GM10266 (cell line): Measurements from ENCODE around the gene SNRNP35.
"Not testable (repeated sequence)": the region's sequence is repeated elsewhere in the genome, so short reads cannot be mapped to it uniquely, and the experiment has no call there.

ENCODE experiments used
- DNase-seq: peaks from one replicate; pipeline ENCODE4 v3.0.0; 2012; ENCODE audit errors: extremely low spot score
- TF ChIP-seq, protein P1 (sequence below): IDR thresholded peaks from 2 replicates; pipeline ENCODE4 v1.5.1; 2012; ENCODE audit warnings: mild to moderate bottlenecking, low read depth; ENCODE audit not compliant: control insufficient read depth, insufficient read depth; ENCODE audit errors: missing control alignments

The SNRNP35 gene

DNA sequence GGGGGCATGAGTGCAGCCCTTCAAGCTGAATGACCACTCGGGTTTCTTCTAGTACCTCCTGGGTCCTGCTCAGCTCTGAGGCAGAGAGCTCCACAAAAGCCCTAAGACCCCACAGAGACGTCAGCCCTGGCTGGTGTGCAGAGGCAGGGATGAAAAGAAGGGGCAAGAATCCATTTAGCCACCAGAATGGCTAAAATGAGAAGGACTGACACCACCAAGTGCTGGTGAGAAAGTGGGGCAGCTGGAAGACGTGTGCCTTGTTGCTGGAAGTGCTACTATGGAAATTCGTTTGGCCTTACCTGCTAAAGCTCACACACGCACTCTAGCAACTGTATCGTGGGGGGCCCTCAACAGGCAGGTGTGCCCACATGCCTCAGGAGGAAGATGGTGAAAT lies 48.9 kb downstream of the SNRNP35 start:
- DNase-seq = no peak
- TF ChIP-seq, protein P1, sequence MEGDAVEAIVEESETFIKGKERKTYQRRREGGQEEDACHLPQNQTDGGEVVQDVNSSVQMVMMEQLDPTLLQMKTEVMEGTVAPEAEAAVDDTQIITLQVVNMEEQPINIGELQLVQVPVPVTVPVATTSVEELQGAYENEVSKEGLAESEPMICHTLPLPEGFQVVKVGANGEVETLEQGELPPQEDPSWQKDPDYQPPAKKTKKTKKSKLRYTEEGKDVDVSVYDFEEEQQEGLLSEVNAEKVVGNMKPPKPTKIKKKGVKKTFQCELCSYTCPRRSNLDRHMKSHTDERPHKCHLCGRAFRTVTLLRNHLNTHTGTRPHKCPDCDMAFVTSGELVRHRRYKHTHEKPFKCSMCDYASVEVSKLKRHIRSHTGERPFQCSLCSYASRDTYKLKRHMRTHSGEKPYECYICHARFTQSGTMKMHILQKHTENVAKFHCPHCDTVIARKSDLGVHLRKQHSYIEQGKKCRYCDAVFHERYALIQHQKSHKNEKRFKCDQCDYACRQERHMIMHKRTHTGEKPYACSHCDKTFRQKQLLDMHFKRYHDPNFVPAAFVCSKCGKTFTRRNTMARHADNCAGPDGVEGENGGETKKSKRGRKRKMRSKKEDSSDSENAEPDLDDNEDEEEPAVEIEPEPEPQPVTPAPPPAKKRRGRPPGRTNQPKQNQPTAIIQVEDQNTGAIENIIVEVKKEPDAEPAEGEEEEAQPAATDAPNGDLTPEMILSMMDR = no peak

DNA sequence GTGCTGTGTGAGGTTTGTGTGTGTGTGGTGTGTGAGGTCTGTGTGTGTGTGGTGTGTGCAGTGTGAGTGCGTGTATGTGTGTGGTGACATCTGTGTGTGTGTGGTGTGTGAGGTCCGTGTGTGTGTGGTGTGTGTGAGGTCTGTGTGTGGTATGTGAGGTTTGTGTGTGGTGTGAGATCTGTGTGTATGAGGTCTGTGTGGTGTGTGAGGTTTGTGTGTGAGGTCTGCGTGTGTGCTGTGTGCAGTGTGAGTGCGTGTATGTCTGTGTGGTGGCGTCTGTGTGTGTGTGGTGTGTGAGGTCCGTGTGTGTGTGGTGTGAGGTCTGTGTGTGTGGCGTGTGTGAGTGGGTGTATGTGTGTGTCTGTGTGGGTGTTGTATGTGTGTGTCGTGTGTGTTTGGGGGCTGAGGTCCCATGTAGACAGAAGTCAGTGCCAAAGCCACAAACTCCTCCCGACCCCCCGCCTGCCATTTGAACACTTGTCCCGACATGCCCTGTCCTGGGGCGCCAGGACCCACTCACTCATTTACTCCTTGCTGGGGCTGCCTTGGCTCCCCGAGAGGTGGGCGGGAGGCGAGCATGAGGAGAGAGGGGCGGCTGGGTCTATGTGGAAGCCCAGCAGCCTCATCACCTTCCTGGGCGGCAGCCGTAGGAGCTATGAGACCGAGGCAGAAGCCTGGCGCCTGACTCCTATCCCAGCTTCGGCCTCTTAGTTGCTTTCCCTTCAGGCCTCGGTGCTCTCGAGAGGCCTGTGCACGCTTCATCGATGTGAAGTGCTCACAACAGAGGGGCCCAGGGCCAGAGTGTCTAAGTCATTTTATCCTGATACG lies 55.1 kb downstream of the SNRNP35 start:
- no peak for DNase-seq
- TF ChIP-seq, protein P1 = no peak

DNA sequence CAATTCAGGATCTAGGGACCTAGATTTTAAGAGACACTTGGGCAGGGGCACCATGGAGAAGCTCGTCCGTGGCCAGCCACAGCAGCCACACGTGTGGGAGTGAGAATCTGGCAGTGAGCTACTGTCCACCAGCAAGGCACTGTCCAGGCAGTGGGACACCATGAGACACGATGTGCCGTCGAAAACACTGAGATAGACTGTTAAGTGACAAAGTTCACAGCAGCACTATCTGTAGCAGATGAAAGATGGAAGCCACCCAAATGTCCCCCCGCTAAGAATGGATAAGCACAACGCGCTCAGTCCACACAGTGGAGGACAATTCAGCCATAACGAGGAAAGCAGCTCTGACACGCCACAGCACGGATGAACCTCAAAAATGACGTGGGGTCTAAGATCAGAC lies 55.9 kb downstream of the SNRNP35 start:
- DNase-seq = no peak
- TF ChIP-seq, protein P1 = no peak

DNA sequence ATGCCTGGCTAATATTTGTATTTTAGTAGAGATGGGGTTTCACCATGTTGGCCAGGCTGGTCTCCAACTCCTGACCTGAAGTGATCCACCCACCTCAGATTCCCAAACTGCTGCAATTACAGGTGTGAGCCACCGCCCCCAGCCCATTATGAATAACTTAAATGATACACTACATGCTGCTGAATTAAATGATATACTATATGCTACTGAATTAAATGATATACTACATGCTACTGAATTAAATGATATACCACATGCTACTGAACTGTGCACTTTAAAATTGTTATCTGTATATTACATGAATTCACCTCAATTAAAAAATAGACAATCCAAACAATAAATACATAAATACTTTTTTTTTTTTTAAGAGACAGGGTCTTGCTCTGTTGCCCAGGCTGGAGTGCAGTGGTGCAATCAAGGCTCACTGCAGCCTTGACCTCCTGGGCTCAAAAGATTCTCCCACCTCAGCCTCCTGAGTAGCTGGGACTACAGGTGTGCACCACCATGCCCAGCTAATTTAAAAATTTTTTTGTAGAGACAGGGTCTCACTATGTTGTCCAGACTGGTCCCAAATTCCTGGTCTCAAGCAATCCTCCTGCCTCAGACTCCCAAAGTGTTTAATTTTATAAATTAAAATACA lies 56.8 kb downstream of the SNRNP35 start:
- DNase-seq = not testable (repeated sequence)

DNA sequence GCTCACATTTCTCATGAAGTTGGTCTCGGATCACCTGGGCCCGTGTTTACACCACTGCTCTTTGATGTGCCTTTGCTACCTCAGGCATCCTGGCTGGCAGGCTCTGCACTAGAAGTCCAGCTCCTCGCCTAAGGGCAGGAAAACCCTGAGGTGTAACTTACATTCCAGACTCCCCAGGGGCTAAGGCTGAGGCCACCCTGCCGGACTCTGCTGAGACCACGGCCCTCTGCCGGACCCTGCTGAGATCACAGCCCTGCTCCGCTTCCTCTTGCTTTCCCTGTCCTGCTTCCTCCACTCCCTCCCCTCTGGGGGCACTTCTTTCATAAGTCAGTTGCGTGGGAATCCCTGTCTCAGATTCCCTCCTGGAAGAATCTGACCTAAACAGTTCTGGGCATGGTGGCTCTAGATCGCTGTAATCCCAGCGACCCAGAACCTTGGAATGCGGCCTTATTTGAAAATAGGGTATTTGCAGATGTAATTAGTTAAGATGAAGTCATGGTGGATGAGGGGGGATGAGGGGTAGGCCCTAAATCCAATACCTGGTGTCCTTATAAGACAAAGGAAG lies 58.4 kb downstream of the SNRNP35 start:
- TF ChIP-seq, protein P1 = no peak
- DNase-seq = no peak
